Effector memory CD8-positive, alpha-beta T cell (primary cell): Measurements from ENCODE around the gene STX1B.
A peak's percentile ranks its signal among the peaks of the same experiment; 100 is the strongest.

Source experiments
- ATAC-seq: fragments of 150-1000 bp; cut with Tn5 transposase; replicated peaks from 2 replicates; pipeline ENCODE4 v1.10.0; 2021; ENCODE audit warnings: mild to moderate bottlenecking, moderate library complexity
- DNase-seq, 3 experiments: peaks; one replicate each; pipeline ENCODE4 v3.0.0; 2021
- H3K27ac Mint-ChIP-seq, 2 donors: one replicate each; pipeline ENCODE4 v1.8.0; 2022; ENCODE audit warnings: mild to moderate bottlenecking in 2 of 2, mixed read lengths in 2 of 2, moderate library complexity in 2 of 2
- H3K27me3 Mint-ChIP-seq, 2 donors: one replicate each; pipeline ENCODE4 v1.8.0; 2022; ENCODE audit warnings: mixed read lengths in 2 of 2
- H3K36me3 Mint-ChIP-seq: one replicate; pipeline ENCODE4 v1.8.0; 2022; ENCODE audit warnings: mild to moderate bottlenecking, moderate library complexity, mixed read lengths; ENCODE audit not compliant: insufficient read depth
- H3K4me1 Mint-ChIP-seq, 2 donors: one replicate each; pipeline ENCODE4 v1.8.0; 2022; ENCODE audit warnings: low read depth in 2 of 2, mixed read lengths in 2 of 2
- H3K4me3 Mint-ChIP-seq, 2 donors: one replicate each; pipeline ENCODE4 v1.8.0; 2022; ENCODE audit warnings: mild to moderate bottlenecking in 2 of 2, mixed read lengths in 2 of 2, moderate library complexity in 2 of 2
- H3K9me3 Mint-ChIP-seq, 2 donors: one replicate each; pipeline ENCODE4 v1.8.0; 2022; ENCODE audit warnings: mixed read lengths in 2 of 2

The STX1B gene

GRCh38 chr16:30997725-30998711 is 12.4 kb downstream of the STX1B start:
- H3K27me3 Mint-ChIP-seq = no peaks in the 10 kb centered on the region
- H3K27ac Mint-ChIP-seq = peak overlapping the region in 1 of 2 donors; percentile 15
- no peaks in the 10 kb centered on the region for H3K9me3 Mint-ChIP-seq
- peaks cover 4 to 7% of the 10 kb centered on the region in 2 donors for H3K4me1 Mint-ChIP-seq
- peak overlapping the region; percentile 77 to 81 for H3K4me3 Mint-ChIP-seq
- no peak for DNase-seq
- H3K36me3 Mint-ChIP-seq = peaks cover 4% of the 10 kb centered on the region
- no peak for ATAC-seq

DNA sequence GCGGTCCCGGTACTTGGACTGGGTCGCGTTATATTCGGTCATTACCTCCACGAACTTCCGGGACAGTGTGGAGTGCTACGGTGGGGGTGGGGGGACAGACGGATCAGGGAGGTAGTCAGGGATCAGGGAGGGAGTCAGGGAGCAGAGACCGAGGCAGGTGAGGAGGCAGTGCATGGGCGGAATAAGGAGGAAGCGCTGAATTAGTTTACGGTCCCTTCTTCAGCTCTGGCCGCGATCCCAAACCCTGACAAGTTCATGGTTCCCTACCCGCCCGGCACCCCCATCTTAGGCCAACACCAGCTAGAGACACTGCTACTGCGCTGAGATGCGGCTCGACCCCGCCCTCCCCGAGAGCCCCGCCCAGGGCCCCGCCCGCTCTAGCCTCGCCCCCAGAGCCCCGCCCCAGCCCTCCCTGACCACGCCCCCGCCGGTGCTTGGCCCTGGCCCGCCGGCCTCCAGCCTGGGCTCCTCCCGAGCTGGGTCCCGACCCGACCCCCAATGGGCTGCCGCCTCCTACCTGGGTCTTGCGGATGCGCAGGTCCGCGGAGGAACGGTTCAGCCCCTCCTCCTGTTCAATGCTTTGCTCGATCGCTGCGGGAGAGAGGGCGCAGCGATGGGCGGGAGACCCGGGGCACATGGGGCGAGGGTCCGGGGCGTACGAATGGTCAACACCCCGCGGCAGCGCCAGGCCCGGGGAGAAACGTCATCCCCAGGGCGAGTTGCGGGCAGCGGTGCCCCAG is 13.3 kb downstream of the STX1B start:
- Mint-ChIP-seq H3K36me3 (peaks cover 4% of the 10 kb centered on the region), H3K9me3 (no peaks in the 10 kb centered on the region), H3K27me3 (no peaks in the 10 kb centered on the region), H3K27ac (peak overlapping the region; percentile 15 to 75), H3K4me1 (peaks cover 4 to 7% of the 10 kb centered on the region in 2 donors), H3K4me3 (peak overlapping the region; percentile 77 to 81)
- DNase-seq (peak; percentile 54 to 60 (median 60)), ATAC-seq (peak; percentile 98)

GRCh38 chr16:30996324-30996984 is 14.0 kb downstream of the STX1B start:
- no peaks in the 10 kb centered on the region for H3K9me3 Mint-ChIP-seq
- H3K27me3 Mint-ChIP-seq = no peaks in the 10 kb centered on the region
- DNase-seq (no peak), ATAC-seq (no peak)
- peaks cover 4 to 7% of the 10 kb centered on the region in 2 donors for H3K4me1 Mint-ChIP-seq
- H3K27ac Mint-ChIP-seq = peak overlapping the region; percentile 15 to 75
- H3K36me3 Mint-ChIP-seq = peaks cover 4% of the 10 kb centered on the region
- peak overlapping the region; percentile 77 to 81 for H3K4me3 Mint-ChIP-seq

- Mint-ChIP-seq H3K27ac (no peak overlapping the region), H3K36me3 (peaks cover 8% of the 10 kb centered on the region), H3K9me3 (no peaks in the 10 kb centered on the region)
These were observed 14.5 kb downstream of the STX1B start for GRCh38 chr16:30995927-30996323.

DNA sequence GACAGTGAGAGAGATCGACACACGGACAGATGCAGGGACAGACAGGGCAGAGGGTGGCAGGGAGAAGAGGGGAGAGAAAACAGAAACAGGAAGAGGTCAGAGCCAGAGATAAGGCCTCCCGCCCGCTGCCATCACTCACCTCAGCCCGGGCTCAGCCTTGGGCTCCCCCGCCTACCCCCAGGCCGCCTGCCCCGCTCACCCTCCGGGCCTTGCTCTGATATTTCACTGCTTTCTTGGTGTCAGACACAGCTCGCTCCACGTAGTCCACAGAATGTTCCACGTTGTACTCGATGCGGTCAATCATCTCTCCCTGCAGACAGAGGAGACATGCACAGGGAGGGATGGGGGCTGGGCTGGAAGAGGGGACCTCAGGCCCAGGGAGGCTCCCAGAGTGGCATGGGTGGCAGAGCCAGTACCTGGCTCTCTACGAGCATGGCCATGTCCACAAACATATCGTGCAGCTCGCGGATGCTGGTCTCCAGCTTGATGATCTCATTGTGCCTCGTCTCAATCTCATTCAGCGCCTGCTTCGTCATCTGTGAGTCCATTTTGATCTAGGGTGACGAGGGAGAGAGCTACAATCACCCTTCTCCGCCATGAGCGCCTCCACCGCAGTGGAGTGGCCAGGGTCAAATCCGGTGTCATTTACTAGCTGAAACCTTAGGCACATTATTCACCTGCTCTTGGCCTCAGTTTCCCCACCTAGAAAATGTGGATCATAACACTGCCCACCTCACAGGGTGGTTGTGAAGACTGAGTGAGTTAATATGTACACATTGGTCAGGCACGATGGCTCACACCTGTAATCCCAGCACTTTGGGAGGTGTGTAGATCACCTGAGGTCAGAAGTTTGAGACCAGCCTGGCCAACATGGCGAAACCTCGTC is 17.3 kb downstream of the STX1B start:
- DNase-seq (no peak), ATAC-seq (no peak)
- H3K36me3 Mint-ChIP-seq = peaks cover 8% of the 10 kb centered on the region
- no peaks in the 10 kb centered on the region for H3K9me3 Mint-ChIP-seq
- peaks cover 4 to 7% of the 10 kb centered on the region in 2 donors for H3K4me1 Mint-ChIP-seq
- no peaks in the 10 kb centered on the region for H3K27me3 Mint-ChIP-seq
- H3K27ac Mint-ChIP-seq = no peak overlapping the region
- no peak overlapping the region for H3K4me3 Mint-ChIP-seq

More at GRCh38 chr16:30995927-30996323, 14.5 kb downstream of the STX1B start:
- Mint-ChIP-seq H3K4me1 (peaks cover 4 to 7% of the 10 kb centered on the region in 2 donors), H3K27me3 (no peaks in the 10 kb centered on the region), H3K4me3 (peak overlapping the region; percentile 77 to 81)
- no peak for ATAC-seq
- DNase-seq = no peak

DNA sequence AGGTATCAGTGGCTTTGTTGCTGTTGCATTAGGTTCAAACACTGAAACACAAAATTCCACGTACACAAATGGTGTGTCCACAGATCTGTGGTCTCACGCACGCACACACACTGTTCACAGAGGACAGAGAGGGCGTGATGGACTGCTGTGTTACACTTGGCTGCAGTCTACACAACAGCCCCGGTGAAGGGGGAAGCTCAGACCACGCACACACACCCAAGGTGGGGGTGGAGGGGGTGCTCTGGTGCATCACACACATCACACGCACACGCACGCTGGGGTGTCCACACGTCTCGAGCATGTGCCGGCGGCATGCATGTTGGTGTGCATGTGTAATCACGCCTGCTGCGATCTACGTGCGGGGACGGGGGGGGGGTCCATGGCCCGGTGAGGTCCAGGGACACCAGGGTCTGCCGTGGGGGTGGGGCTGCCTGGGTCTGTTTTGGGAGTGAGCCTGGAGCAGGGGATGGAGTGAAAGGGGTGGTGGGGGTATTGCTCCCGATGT is 18.1 kb downstream of the STX1B start:
- Mint-ChIP-seq H3K36me3 (peaks cover 8% of the 10 kb centered on the region), H3K27me3 (no peaks in the 10 kb centered on the region), H3K4me1 (peaks cover 4 to 7% of the 10 kb centered on the region in 2 donors), H3K4me3 (no peak overlapping the region), H3K9me3 (no peaks in the 10 kb centered on the region), H3K27ac (no peak overlapping the region)
- ATAC-seq (no peak), DNase-seq (no peak)

- no peak for DNase-seq
- no peak for ATAC-seq
- Mint-ChIP-seq H3K27me3 (no peaks in the 10 kb centered on the region), H3K4me1 (no peaks in the 10 kb centered on the region), H3K4me3 (no peak overlapping the region), H3K27ac (no peak overlapping the region), H3K9me3 (no peaks in the 10 kb centered on the region), H3K36me3 (peaks cover 8% of the 10 kb centered on the region)
These were observed 19.4 kb downstream of the STX1B start for GRCh38 chr16:30991052-30991451.

DNA sequence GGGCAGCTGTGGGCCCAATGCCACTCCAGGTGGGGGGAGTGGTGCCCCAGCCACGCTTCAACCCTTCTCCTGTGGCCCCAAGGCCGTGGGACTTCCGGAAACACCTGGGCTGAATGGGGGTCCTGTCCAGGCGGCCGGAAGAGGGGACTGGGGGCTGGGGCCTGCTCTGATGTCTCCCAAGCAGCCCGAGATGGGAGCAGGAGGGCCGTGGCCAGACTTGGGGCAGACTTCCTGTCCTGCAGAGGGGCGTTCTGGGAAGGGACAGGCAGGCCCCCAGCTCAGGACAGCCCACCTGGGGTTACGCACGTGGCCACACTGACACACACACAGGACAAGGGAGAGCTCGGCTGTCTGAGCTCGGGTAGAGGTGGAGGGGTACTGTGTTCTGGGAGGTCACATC is 20.3 kb downstream of the STX1B start:
- peaks cover 6% of the 10 kb centered on the region for H3K36me3 Mint-ChIP-seq
- no peaks in the 10 kb centered on the region for H3K27me3 Mint-ChIP-seq
- DNase-seq (no peak), ATAC-seq (no peak)
- peaks cover 0 to 2% of the 10 kb centered on the region in 2 donors for H3K4me1 Mint-ChIP-seq
- no peak overlapping the region for H3K27ac Mint-ChIP-seq
- no peaks in the 10 kb centered on the region for H3K9me3 Mint-ChIP-seq
- no peak overlapping the region for H3K4me3 Mint-ChIP-seq

- H3K4me3 Mint-ChIP-seq = no peak overlapping the region
- H3K9me3 Mint-ChIP-seq = no peaks in the 10 kb centered on the region
- no peak for ATAC-seq
- H3K27ac Mint-ChIP-seq = no peak overlapping the region
- peaks cover 0 to 2% of the 10 kb centered on the region in 2 donors for H3K4me1 Mint-ChIP-seq
- no peak for DNase-seq
- H3K36me3 Mint-ChIP-seq = peaks cover 5% of the 10 kb centered on the region
- H3K27me3 Mint-ChIP-seq = no peaks in the 10 kb centered on the region
These were observed 20.9 kb downstream of the STX1B start for GRCh38 chr16:30989469-30990047.

- no peak overlapping the region for H3K27ac Mint-ChIP-seq
- peaks cover 10% of the 10 kb centered on the region for H3K36me3 Mint-ChIP-seq
- H3K4me3 Mint-ChIP-seq = no peak overlapping the region
- DNase-seq (no peak), ATAC-seq (no peak)
- H3K9me3 Mint-ChIP-seq = no peaks in the 10 kb centered on the region
- peaks cover 2 to 5% of the 10 kb centered on the region in 2 donors for H3K4me1 Mint-ChIP-seq
- H3K27me3 Mint-ChIP-seq = no peaks in the 10 kb centered on the region
These were observed 22.8 kb downstream of the STX1B start for GRCh38 chr16:30987581-30988190.

DNA sequence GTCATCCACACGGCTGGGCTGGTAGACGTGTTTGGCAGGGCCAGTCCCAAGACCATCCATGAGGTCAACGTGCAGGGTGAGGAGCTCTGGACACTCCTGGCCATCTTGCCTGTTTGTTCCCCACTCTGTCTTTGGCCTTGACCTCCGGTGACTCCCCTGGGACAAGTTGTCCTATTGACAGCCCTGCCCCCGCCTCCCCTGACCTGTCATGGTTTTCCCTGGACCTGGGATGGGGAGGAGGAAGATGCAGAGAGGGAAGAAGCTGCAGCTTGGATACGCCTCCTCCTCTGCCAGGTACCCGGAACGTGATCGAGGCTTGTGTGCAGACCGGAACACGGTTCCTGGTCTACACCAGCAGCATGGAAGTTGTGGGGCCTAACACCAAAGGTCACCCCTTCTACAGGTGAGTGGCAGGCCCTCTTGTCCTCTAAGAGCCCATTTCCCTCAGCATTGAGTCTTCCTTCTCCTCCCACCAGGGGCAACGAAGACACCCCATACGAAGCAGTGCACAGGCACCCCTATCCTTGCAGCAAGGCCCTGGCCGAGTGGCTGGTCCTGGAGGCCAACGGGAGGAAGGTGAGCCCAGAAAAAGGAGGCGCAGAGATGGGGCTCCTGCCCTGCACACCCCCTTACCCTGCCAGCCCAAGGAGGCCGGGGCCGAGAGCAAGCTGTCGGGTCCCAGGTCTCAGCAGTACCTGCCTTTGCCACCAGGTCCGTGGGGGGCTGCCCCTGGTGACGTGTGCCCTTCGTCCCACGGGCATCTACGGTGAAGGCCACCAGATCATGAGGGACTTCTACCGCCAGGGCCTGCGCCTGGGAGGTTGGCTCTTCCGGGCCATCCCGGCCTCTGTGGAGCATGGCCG is 24.1 kb downstream of the STX1B start:
- ATAC-seq = no peak
- Mint-ChIP-seq H3K4me1 (peaks cover 2 to 5% of the 10 kb centered on the region in 2 donors), H3K4me3 (no peak overlapping the region), H3K36me3 (peaks cover 14% of the 10 kb centered on the region), H3K27me3 (no peaks in the 10 kb centered on the region), H3K9me3 (no peaks in the 10 kb centered on the region), H3K27ac (no peak overlapping the region)
- no peak for DNase-seq
